HK-2 (cell line): ENCODE measurements around the gene CEBPZ.
"Not testable (repeated sequence)": the region's sequence is repeated elsewhere in the genome, so short reads cannot be mapped to it uniquely, and the experiment has no call there.

Experiments
- DNase-seq: peaks from one replicate; pipeline ENCODE4 v3.0.0-alpha.2; 2018; ENCODE audit not compliant: unreplicated experiment

Gene CEBPZ

GRCh38 chr2:37231241-37232130 lies at the start of gene CEBPZ, which contains the start of gene NDUFAF7:
Gene CEBPZ, minus strand, starts transcription at chr2:37231596. Its CDS starts 29 bp downstream, at chr2:37231567.
Gene NDUFAF7, plus strand, starts transcription at chr2:37231658. Its CDS starts 48 bp downstream, at chr2:37231706.
- peak; percentile 91 for DNase-seq

- DNase-seq = no peak
These were observed 44.9 kb upstream of the CEBPZ start for GRCh38 chr2:37276291-37276690.

- no peak for DNase-seq
These were observed 43.1 kb upstream of the CEBPZ start for GRCh38 chr2:37274359-37274965.

- no peak for DNase-seq
These were observed 40.1 kb upstream of the CEBPZ start for GRCh38 chr2:37271376-37272067.

GRCh38 chr2:37268111-37268510 lies 36.7 kb upstream of the CEBPZ start:
- DNase-seq = no peak

GRCh38 chr2:37267685-37268084 lies 36.3 kb upstream of the CEBPZ start:
- no peak for DNase-seq

- DNase-seq = no peak
These were observed 32.4 kb upstream of the CEBPZ start for GRCh38 chr2:37263839-37264238.

GRCh38 chr2:37262522-37262921 lies 31.1 kb upstream of the CEBPZ start:
- no peak for DNase-seq

- DNase-seq = no peak
These were observed 19.7 kb upstream of the CEBPZ start for GRCh38 chr2:37250869-37251740.

- DNase-seq = no peak
These were observed 14.8 kb upstream of the CEBPZ start for GRCh38 chr2:37246205-37246604.

GRCh38 chr2:37244755-37245154 lies 13.4 kb upstream of the CEBPZ start:
- DNase-seq = no peak

GRCh38 chr2:37244017-37244416 lies 12.6 kb upstream of the CEBPZ start:
- DNase-seq = no peak

GRCh38 chr2:37243435-37243834 lies 12.0 kb upstream of the CEBPZ start:
- no peak for DNase-seq

- peak; percentile 33 for DNase-seq
These were observed 936 bp upstream of the CEBPZ start for GRCh38 chr2:37232131-37232933.

GRCh38 chr2:37230581-37230980 lies 815 bp downstream of the CEBPZ start:
- no peak for DNase-seq

GRCh38 chr2:37228788-37229187 lies 2.6 kb downstream of the CEBPZ start:
- DNase-seq = no peak

- no peak for DNase-seq
These were observed 4.5 kb downstream of the CEBPZ start for GRCh38 chr2:37226863-37227262.

GRCh38 chr2:37225129-37225528 lies 6.3 kb downstream of the CEBPZ start:
- not testable (repeated sequence) for DNase-seq

GRCh38 chr2:37224063-37224462 lies 7.3 kb downstream of the CEBPZ start:
- no peak for DNase-seq

GRCh38 chr2:37223131-37223530 lies 8.3 kb downstream of the CEBPZ start:
- no peak for DNase-seq

GRCh38 chr2:37219046-37219445 lies 12.3 kb downstream of the CEBPZ start:
- DNase-seq = no peak
